GM04504 (cell line): ENCODE measurements around the gene KIF26B.
"Not testable (repeated sequence)": the region's sequence is repeated elsewhere in the genome, so short reads cannot be mapped to it uniquely, and the experiment has no call there.

ENCODE experiments used
- DNase-seq: peaks from one replicate; pipeline ENCODE4 v3.0.0-alpha.2; 2012; ENCODE audit warnings: low read depth

The KIF26B gene

DNA sequence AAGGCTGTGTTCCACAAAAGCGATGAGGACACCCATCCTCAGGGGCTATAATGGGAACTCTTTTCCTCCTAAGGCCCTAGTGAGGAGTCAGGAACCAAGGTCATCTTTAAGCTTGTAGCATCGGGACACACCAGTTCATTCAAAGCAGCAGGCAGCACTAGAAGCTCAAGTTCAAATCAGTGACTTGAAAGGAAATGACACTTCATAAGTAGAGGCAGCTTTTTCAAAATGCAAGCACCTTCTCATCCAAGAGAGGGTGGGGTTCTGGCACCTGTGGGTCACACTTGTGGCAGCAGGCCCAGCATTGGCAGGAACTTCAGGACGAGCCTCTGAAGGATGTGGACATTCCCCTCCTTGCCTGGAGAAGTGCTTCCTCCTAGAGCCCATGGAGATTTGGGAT is 496.3 kb downstream of the KIF26B start:
- no peak for DNase-seq

GRCh38 chr1:245652116-245652515 is 497.3 kb downstream of the KIF26B start:
- no peak for DNase-seq

GRCh38 chr1:245652660-245653427 is 498.1 kb downstream of the KIF26B start:
- no peak for DNase-seq

GRCh38 chr1:245654460-245655050 is 499.8 kb downstream of the KIF26B start:
- DNase-seq: no peak

DNA sequence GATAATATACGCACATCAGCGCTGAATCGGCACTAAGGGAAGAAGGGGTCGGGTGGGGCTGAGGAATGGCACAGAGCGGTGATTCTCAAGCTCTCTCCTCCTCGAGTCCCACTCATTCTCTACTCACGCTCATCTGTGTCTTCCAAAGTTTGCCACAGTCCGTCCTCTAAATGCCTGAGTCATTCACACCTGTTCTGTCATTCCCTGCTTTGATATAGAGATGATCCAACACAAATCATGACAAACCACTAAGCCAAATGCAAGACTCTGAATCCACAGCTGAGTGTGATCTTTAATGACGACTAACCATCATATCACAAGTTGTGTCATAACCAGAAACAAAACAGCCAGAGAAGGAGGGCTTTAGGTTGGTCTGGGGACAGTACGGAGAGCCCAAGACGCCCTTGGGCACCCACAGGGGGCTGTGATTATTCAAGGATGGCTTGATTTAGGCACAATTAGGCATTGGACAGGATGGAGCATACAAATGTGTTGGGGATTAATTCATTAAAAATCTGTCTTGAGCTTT is 501.5 kb downstream of the KIF26B start:
- DNase-seq: no peak

- DNase-seq: no peak
Measured at GRCh38 chr1:245657371-245657770, 502.6 kb downstream of the KIF26B start.

GRCh38 chr1:245663373-245663772 is 508.6 kb downstream of the KIF26B start:
- DNase-seq: no peak

- DNase-seq: no peak
Measured at GRCh38 chr1:245663841-245664240, 509.1 kb downstream of the KIF26B start.

DNA sequence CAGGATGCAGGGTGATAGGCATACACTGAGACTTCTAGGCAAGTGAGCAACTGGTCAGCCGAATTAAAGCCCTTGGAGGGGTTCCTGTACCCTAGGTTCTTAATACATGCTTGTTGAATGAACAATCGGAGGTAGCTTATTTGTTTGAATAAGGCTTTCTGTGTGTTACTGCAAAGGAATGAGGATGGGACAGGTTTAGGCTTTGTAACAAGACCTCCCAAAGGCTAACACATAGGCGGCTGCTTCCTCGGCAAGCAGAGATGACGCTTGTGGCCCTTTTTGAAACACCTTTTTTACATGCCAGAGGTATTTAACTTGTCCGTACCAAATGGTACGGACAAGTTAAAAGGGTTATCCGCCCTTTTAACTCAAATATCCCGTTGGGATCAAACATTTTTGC is 511.6 kb downstream of the KIF26B start:
- no peak for DNase-seq

- DNase-seq: no peak
Measured at GRCh38 chr1:245671349-245671748, 516.6 kb downstream of the KIF26B start.

- DNase-seq: no peak
Measured at GRCh38 chr1:245671966-245672767, 517.4 kb downstream of the KIF26B start.

GRCh38 chr1:245672836-245673656 is 518.3 kb downstream of the KIF26B start:
- DNase-seq: not testable (repeated sequence)

DNA sequence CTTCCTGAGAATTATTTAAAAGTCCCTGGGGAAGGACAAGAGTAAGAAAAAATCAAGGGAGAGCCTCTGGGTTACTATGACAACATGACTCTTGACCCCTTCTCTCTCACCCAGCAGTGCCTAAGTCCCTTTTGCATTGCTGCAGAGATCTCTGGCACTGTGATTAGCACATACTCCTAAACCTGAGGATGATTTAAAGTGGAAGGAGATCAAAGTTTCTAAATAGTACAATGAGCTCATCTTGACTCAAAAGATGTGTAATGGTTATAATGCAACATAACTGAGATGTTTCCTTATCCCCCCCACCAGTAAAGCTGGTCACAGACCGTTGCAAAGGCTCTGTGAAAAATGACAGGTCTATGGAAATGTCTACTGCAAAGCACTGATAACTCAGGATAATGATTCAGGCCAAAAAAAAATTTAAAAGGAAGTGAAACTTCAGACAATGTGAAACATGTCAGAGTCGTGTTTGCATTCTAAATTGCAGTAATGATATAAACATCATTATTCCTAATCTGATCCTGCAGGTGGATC is 519.2 kb downstream of the KIF26B start:
- no peak for DNase-seq

DNA sequence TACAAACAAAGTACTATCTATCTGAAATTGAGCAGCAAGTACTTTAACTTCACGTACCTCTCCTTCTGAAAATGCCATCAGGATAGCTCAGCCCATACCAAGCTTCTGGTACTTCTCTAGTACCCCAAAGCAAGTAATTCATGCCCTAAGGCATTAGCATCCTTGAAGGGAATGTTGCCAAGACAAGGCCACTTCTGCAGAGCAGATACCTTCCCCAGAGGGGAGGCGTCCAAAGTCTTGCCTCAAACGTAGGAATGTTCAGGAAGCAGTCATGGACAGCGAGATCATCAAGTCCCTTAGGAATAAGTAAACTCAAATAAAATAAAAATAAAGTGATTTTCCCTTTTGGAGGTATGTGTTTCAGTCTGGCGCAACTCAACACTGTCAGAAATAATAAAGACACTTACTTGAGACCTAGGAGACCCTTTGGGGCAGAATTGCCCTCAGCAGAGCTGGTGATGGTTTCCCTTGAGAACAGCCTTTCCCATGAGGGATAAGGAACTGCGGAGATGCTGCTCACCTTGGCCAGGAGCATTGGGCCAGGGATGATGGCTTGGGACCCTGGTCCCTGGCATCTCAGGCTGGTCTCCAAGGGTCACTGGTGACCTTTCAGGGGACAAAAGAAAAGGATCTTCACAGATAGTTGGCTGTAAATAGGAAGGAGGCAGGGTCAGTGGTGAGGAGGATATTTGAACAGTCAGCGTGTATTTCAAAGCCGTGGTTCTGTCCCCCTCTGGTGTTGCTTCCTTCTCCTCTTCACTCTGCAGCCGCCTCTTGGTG is 522.9 kb downstream of the KIF26B start:
- no peak for DNase-seq

DNA sequence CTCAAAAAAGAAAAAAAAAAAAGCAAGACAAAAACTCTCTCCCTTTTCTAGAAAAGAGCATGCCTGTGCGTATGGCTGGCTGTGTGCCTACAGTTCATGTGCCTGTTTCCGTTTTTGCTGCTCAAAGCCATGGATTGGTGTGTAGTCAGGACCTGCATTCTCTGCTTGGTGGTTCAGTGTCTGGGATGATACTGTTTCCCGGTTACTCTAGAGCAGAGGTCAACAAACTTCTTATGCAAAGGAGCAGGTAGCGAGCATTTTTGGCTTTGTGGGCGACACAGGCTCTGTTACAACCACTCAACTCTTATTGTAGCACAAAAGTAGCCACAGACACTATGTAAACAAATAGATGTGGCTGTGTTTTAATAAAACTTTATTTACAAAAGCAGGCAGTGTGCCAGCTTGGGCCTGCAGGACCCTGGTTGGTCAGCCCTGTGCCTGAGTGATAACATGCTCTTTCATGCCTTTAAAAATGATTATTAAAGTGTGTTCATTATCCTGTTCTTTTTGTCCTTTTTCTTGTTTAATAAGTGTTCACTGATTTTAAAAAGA is 524.2 kb downstream of the KIF26B start:
- DNase-seq: no peak

DNA sequence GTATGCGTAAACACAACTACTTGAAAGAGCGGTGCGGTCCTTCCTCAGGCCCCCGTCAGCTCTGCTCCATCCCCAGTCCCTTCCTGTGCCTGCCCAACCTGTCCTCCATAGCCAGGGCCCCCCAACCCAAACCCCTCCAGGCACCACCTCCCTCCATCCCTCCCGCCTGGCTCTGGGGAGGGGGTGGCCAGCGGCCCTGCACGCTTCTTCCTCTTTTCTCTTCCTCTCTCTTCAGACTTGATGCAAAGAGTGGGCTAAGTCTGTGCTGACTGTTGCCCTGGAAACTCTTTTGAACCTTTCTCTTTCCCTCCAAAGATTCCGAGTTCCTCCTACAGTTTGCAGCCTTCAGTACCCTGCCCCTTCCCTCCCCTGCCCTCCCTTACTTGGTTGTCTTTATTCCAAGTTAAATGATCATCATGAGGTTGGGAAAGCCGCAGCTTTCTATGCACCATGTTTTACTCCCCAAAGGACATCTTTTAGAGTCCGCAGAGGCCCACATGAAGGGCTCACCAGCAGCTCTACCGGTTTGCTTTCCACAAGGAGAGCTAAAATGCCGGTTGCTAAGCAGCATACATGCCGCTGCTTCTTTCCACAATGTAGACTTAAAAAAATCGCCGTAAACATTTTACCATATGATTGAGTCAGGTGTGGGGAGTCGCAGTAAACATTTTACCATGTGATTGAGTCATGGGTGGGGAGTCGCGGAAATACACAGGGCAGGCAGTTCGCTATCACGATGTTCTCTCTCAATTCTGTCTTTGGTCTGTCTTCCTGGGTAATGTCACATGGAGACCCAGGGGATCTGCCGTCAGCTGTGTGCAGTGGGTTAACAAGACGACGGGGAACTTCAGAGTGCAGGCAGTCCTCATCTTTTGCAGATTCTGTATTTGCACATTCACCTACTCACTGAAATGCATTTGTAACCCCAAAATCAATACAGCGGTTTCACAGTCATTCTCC is 525.3 kb downstream of the KIF26B start:
- DNase-seq: no peak

- DNase-seq: peak; percentile 29
Measured at GRCh38 chr1:245682638-245683628, 528.1 kb downstream of the KIF26B start.

- DNase-seq: no peak
Measured at GRCh38 chr1:245683676-245684075, 528.9 kb downstream of the KIF26B start.
